DOHH2 (cell line): ENCODE results near the gene SERINC3.

Experiments
- CTCF ChIP-seq: fragments of 200-600 bp; sonication (generic); IDR thresholded peaks from one replicate; pipeline ENCODE4 v1.5.1; 2014; ENCODE audit warnings: antibody characterized with exemption, mild to moderate bottlenecking, low read depth, low read length; ENCODE audit not compliant: poor library complexity, severe bottlenecking
- EZH2phosphoT487 ChIP-seq: fragments of 200-600 bp; sonication (generic); IDR thresholded peaks from 2 replicates; pipeline ENCODE4 v1.6.1; 2017; ENCODE audit warnings: borderline replicate concordance, mild to moderate bottlenecking, antibody characterized with exemption, low read length, moderate library complexity, mixed read lengths

- TF ChIP-seq EZH2phosphoT487 (no peak), CTCF (no peak)
These were observed 24.9 kb downstream of the SERINC3 start for GRCh38 chr20:44496976-44497375.
